ENCODE results near the gene TXNDC2. TPM values are rescaled to one million over a fixed set of nuclear protein-coding genes. Genes with fewer than 3 reads are reported as not detected.

The TXNDC2 gene
- total RNA-seq, 3 donors from 2014 or later (not counting 1 experiment from before 2014, with no cell fraction given), result not detected

- TF ChIP-seq CTCF (IDR thresholded peaks at IDR 0.05), result no peak
- Histone ChIP-seq H3K4me1 (ENCODE audit: control insufficient read depth, insufficient read depth, low read length) (peaks cover 21% of the 10 kb centered on the region), H3K4me3 (ENCODE audit: low read length) (no peak overlapping the region), H3K9me3 (ENCODE audit: control insufficient read depth, insufficient read depth, low read length) (peaks cover 2% of the 10 kb centered on the region), H3K27me3 (ENCODE audit: control insufficient read depth, insufficient read depth, low read length) (no peaks in the 10 kb centered on the region), H3K27ac (ENCODE audit: low read length) (no peak overlapping the region), H3K36me3 (ENCODE audit: control insufficient read depth, insufficient read depth, low read length) (no peaks in the 10 kb centered on the region)
- Mint-ChIP-seq H3K36me3 (no peaks in the 10 kb centered on the region), H3K9me3 (no peaks in the 10 kb centered on the region), H3K27me3 (ENCODE audit: low read depth in 2 of 2) (no peaks in the 10 kb centered on the region), H3K27ac (peak overlapping the region; percentile 91), H3K4me1 (peaks cover 26 to 27% of the 10 kb centered on the region in 2 donors), H3K4me3 (no peak overlapping the region)
- ATAC-seq (no peak), DNase-seq (no peak)
- intact Hi-C loops (cut with micrococcal nuclease), result loop anchor here (10.0 kb wide), 3 partner anchors 302 to 812 kb away; partner anchors contain the start of genes NDUFV2, PPP4R1 and TWSG1
- 100% methylated on average over 2 of the region's 3 CpGs for WGBS (ENCODE audit: insufficient coverage)
Measured at GRCh38 chr18:9916808-9917207, 31.0 kb downstream of the TXNDC2 start.

- no peak overlapping the region for H3K4me3 ChIP-seq (ENCODE audit: low read length)
- Mint-ChIP-seq H3K4me3 (no peak overlapping the region), H3K27me3 (ENCODE audit: low read depth in 2 of 2) (no peaks in the 10 kb centered on the region), H3K9me3 (no peaks in the 10 kb centered on the region), H3K36me3 (no peaks in the 10 kb centered on the region), H3K27ac (no peak overlapping the region), H3K4me1 (peaks cover 28 to 32% of the 10 kb centered on the region in 2 donors)
- no peak overlapping the region for H3K27ac ChIP-seq (ENCODE audit: low read length)
- DNase-seq, result no peak
- H3K27me3 ChIP-seq (ENCODE audit: control insufficient read depth, insufficient read depth, low read length), result no peaks in the 10 kb centered on the region
- H3K9me3 ChIP-seq (ENCODE audit: control insufficient read depth, insufficient read depth, low read length), result no peaks in the 10 kb centered on the region
- TF ChIP-seq CTCF (IDR thresholded peaks at IDR 0.05), result no peak
- peaks cover 20% of the 10 kb centered on the region for H3K4me1 ChIP-seq (ENCODE audit: control insufficient read depth, insufficient read depth, low read length)
- WGBS (ENCODE audit: insufficient coverage), result 44% methylated on average over 2 of the region's 2 CpGs
- H3K36me3 ChIP-seq (ENCODE audit: control insufficient read depth, insufficient read depth, low read length), result no peaks in the 10 kb centered on the region
- intact Hi-C loops (cut with micrococcal nuclease), result loop anchor here (10.0 kb wide), 3 partner anchors 303 to 813 kb away; partner anchors contain the start of genes NDUFV2, PPP4R1 and TWSG1
- ATAC-seq, result no peak
Measured at GRCh38 chr18:9918016-9918680, 32.4 kb downstream of the TXNDC2 start.

- H3K27ac ChIP-seq (ENCODE audit: low read length), result no peak overlapping the region
- TF ChIP-seq CTCF (IDR thresholded peaks at IDR 0.05), result no peak
- no peak overlapping the region for H3K27ac Mint-ChIP-seq
- no peak overlapping the region for H3K4me3 ChIP-seq (ENCODE audit: low read length)
- intact Hi-C loops (cut with micrococcal nuclease), result loop anchor here (10.0 kb wide), 3 partner anchors 305 to 815 kb away; partner anchors contain the start of genes NDUFV2, PPP4R1 and TWSG1
- WGBS (ENCODE audit: insufficient coverage), result 63% methylated on average over 8 of the region's 8 CpGs
- H3K9me3 ChIP-seq (ENCODE audit: control insufficient read depth, insufficient read depth, low read length), result no peaks in the 10 kb centered on the region
- H3K4me1 ChIP-seq (ENCODE audit: control insufficient read depth, insufficient read depth, low read length), result peaks cover 19% of the 10 kb centered on the region
- no peak overlapping the region for H3K4me3 Mint-ChIP-seq
- no peaks in the 10 kb centered on the region for H3K27me3 Mint-ChIP-seq (ENCODE audit: low read depth in 2 of 2)
- no peak for DNase-seq
- H3K4me1 Mint-ChIP-seq, result peaks cover 33 to 34% of the 10 kb centered on the region in 2 donors
- ATAC-seq, result no peak
- no peaks in the 10 kb centered on the region for H3K36me3 ChIP-seq (ENCODE audit: control insufficient read depth, insufficient read depth, low read length)
- no peaks in the 10 kb centered on the region for H3K9me3 Mint-ChIP-seq
- H3K36me3 Mint-ChIP-seq, result no peaks in the 10 kb centered on the region
- no peaks in the 10 kb centered on the region for H3K27me3 ChIP-seq (ENCODE audit: control insufficient read depth, insufficient read depth, low read length)
Measured at GRCh38 chr18:9919564-9920232, 33.9 kb downstream of the TXNDC2 start.
